ENCODE data around the gene NANS. TPM values are rescaled to one million over a fixed set of nuclear protein-coding genes. Genes with fewer than 3 reads are reported as not detected.

NANS gene
- polyA plus RNA-seq, 1 donor (not counting 4 experiments of a cell fraction or from before 2014, with no cell fraction given) = 63.1 TPM

DNA sequence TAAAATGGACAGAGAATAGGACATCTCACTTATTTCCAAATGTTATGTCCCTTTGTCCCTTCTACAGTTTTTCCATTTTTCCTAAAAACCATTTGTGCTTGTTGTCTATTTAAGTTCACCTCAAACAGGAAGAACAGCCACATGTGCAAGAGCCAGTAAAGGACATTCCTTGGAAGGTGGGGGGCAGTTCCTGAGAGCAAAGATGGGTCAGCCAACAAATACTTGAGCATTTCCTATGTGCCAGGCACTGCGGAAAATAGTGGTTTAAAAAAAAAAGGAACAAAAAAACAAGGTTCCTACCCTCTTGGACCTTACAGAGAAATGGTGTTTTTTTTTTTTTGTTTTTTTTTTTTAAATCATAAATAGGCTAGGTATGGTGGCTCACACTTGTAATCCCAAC, 46.6 kb upstream of the NANS start:
- dilution Hi-C loops (cut with MboI; ENCODE audit: extremely low pct_ligation_motif_present, low sequenced_read_pairs) = no loop called here

DNA sequence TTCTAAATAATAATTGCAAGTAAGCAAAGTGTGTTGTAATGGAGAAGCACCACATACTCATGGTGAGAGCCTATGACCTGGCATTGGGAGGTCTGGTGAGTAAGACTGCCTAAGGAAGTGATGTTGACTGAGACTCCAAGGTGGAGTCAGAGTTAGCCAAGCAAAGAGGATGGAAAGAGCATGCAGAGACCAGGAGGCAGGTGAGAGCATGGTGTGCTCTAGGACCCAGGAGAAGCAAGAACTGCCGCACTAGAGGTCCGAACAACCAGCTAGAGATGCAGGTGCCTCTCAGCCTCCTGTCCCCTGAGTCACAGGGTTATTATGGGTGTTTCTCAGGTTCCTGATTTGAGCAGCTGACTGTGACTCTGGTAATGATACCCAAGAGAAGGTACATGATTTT, 46.1 kb upstream of the NANS start:
- dilution Hi-C loops (cut with MboI; ENCODE audit: extremely low pct_ligation_motif_present, low sequenced_read_pairs) = no loop called here
- H3K36me3 ChIP-seq (ENCODE audit: control insufficient read depth in 2 of 2, extremely low read depth in 1 of 2, insufficient read depth in 2 of 2, low read length in 2 of 2) = peaks cover 37 to 39% of the 10 kb centered on the region in 2 experiments
- no peak overlapping the region for H3K27ac ChIP-seq (ENCODE audit: control insufficient read depth, insufficient read depth, low read length)
- H3K4me3 ChIP-seq (ENCODE audit: control insufficient read depth in 2 of 3, extremely low read depth in 1 of 3, insufficient read depth in 2 of 3, low read depth in 1 of 3, low read length in 3 of 3) = no peak overlapping the region
- H3K4me1 ChIP-seq (ENCODE audit: control insufficient read depth, extremely low read depth, insufficient read depth, low read length) = no peaks in the 10 kb centered on the region
- DNase-seq (ENCODE audit: low read depth, low spot score) (no peak), FAIRE-seq (no peak)
- no peak overlapping the region for H2AFZ ChIP-seq (ENCODE audit: control insufficient read depth, low read length)
- H3K4me2 ChIP-seq (ENCODE audit: control insufficient read depth, extremely low read depth, insufficient read depth, low read depth, low read length) = no peak overlapping the region
- no peaks in the 10 kb centered on the region for H3K9me1 ChIP-seq (ENCODE audit: control insufficient read depth, extremely low read depth, insufficient read depth, low read length)
- H4K20me1 ChIP-seq (ENCODE audit: control insufficient read depth, extremely low read depth, insufficient read depth, low read length) = peaks cover 3% of the 10 kb centered on the region
- TF ChIP-seq, protein P1, sequence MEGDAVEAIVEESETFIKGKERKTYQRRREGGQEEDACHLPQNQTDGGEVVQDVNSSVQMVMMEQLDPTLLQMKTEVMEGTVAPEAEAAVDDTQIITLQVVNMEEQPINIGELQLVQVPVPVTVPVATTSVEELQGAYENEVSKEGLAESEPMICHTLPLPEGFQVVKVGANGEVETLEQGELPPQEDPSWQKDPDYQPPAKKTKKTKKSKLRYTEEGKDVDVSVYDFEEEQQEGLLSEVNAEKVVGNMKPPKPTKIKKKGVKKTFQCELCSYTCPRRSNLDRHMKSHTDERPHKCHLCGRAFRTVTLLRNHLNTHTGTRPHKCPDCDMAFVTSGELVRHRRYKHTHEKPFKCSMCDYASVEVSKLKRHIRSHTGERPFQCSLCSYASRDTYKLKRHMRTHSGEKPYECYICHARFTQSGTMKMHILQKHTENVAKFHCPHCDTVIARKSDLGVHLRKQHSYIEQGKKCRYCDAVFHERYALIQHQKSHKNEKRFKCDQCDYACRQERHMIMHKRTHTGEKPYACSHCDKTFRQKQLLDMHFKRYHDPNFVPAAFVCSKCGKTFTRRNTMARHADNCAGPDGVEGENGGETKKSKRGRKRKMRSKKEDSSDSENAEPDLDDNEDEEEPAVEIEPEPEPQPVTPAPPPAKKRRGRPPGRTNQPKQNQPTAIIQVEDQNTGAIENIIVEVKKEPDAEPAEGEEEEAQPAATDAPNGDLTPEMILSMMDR (optimal IDR thresholded peaks at IDR 0.05 in 1 of 3, IDR thresholded peaks at IDR 0.05 in 1 of 3, conservative IDR thresholded peaks at IDR 0.05 in 1 of 3; ENCODE audit: extremely low read depth in 1 of 3, insufficient read depth in 2 of 3, low read length in 3 of 3) = no peak
- TF ChIP-seq EZH2 (IDR thresholded peaks at IDR 0.05; ENCODE audit: low read length) = no peak
- H3K9me3 ChIP-seq (ENCODE audit: control insufficient read depth, low read depth, low read length) = no peaks in the 10 kb centered on the region
- peaks cover 25% of the 10 kb centered on the region for H3K79me2 ChIP-seq (ENCODE audit: control insufficient read depth, insufficient read depth, low read length)
- H3K27me3 ChIP-seq (ENCODE audit: control insufficient read depth, extremely low read depth, insufficient read depth, low read length) = no peaks in the 10 kb centered on the region
- no peak overlapping the region for H3K9ac ChIP-seq (ENCODE audit: control insufficient read depth, extremely low read depth, insufficient read depth, low read length)

More for the DNA sequence above, 46.6 kb upstream of the NANS start:
- H4K20me1 ChIP-seq (ENCODE audit: control insufficient read depth, extremely low read depth, insufficient read depth, low read length) = peaks cover 3% of the 10 kb centered on the region
- H3K9me3 ChIP-seq (ENCODE audit: control insufficient read depth, low read depth, low read length) = no peaks in the 10 kb centered on the region
- no peak for FAIRE-seq
- no peak overlapping the region for H3K4me2 ChIP-seq (ENCODE audit: control insufficient read depth, extremely low read depth, insufficient read depth, low read depth, low read length)
- no peak for DNase-seq (ENCODE audit: low read depth, low spot score)
- no peaks in the 10 kb centered on the region for H3K27me3 ChIP-seq (ENCODE audit: control insufficient read depth, extremely low read depth, insufficient read depth, low read length)
- no peak overlapping the region for H3K27ac ChIP-seq (ENCODE audit: control insufficient read depth, insufficient read depth, low read length)
- H3K4me3 ChIP-seq (ENCODE audit: control insufficient read depth in 2 of 3, extremely low read depth in 1 of 3, insufficient read depth in 2 of 3, low read depth in 1 of 3, low read length in 3 of 3) = no peak overlapping the region
- peaks cover 25% of the 10 kb centered on the region for H3K79me2 ChIP-seq (ENCODE audit: control insufficient read depth, insufficient read depth, low read length)
- no peak overlapping the region for H3K9ac ChIP-seq (ENCODE audit: control insufficient read depth, extremely low read depth, insufficient read depth, low read length)
- H3K4me1 ChIP-seq (ENCODE audit: control insufficient read depth, extremely low read depth, insufficient read depth, low read length) = no peaks in the 10 kb centered on the region
- no peak overlapping the region for H2AFZ ChIP-seq (ENCODE audit: control insufficient read depth, low read length)
- no peaks in the 10 kb centered on the region for H3K9me1 ChIP-seq (ENCODE audit: control insufficient read depth, extremely low read depth, insufficient read depth, low read length)
- H3K36me3 ChIP-seq (ENCODE audit: control insufficient read depth in 2 of 2, extremely low read depth in 1 of 2, insufficient read depth in 2 of 2, low read length in 2 of 2) = peaks cover 37 to 38% of the 10 kb centered on the region in 2 experiments
- TF ChIP-seq, protein P1 (optimal IDR thresholded peaks at IDR 0.05 in 1 of 3, IDR thresholded peaks at IDR 0.05 in 1 of 3, conservative IDR thresholded peaks at IDR 0.05 in 1 of 3; ENCODE audit: extremely low read depth in 1 of 3, insufficient read depth in 2 of 3, low read length in 3 of 3) = no peak
